Sciatic nerve (tissue), 2 donors: ENCODE results near the gene ATP13A1. TPM values are rescaled to one million over a fixed set of nuclear protein-coding genes. Genes with fewer than 3 reads are reported as not detected.

ENCODE experiments used
- ATAC-seq: fragments of 200-7000 bp; cut with Tn5 transposase; one replicate; pipeline ENCODE4 v1.9.1; 2020; ENCODE audit warnings: mild to moderate bottlenecking, moderate library complexity
- DNase-seq: peaks from one replicate; pipeline ENCODE4 v3.0.0-alpha.2; 2020; ENCODE audit warnings: low spot score
- intact Hi-C: fragments of 100-400 bp; cut with DNase I; formaldehyde crosslinking; loops from one replicate; pipeline ENCODE4 v1.14.2; 2022
- total RNA-seq: library from RNA; stranded (reverse); fragmentation: NEBNext Ultra II Directional; extraction: Animal tissue kit (Norgen Biotek cat#: 25700); gene quantifications from one replicate; pipeline ENCODE4 v1.2.1, GENCODE V29; 2021
- donor health status: DM: no; HTN: no; CAD: no.
- donor health status: DM: no; HTN: no; CAD: no.

The ATP13A1 gene
- total RNA-seq, 1 donor from 2014 or later, result 53.3 TPM

DNA sequence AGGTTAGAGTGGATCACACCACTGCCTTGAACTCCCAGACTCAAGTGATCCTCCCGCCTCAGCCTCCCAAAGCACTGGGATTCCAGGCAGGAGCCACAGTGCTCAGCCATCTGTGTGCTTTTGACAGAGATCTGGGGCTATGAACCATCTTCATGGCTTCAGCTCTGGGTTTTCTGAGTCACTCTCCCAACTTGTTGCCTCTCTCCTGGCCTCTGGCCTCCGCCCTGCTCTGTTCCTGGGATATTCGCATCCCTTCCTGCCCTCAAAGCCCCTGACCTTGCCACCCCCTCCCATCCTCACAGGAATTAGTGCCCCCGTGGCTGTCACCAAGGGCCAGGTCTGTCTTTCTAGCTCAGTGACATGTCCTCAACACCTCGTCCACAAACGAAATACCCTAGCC is 14.3 kb downstream of the ATP13A1 start:
- intact Hi-C loops, result no loop called here

DNA sequence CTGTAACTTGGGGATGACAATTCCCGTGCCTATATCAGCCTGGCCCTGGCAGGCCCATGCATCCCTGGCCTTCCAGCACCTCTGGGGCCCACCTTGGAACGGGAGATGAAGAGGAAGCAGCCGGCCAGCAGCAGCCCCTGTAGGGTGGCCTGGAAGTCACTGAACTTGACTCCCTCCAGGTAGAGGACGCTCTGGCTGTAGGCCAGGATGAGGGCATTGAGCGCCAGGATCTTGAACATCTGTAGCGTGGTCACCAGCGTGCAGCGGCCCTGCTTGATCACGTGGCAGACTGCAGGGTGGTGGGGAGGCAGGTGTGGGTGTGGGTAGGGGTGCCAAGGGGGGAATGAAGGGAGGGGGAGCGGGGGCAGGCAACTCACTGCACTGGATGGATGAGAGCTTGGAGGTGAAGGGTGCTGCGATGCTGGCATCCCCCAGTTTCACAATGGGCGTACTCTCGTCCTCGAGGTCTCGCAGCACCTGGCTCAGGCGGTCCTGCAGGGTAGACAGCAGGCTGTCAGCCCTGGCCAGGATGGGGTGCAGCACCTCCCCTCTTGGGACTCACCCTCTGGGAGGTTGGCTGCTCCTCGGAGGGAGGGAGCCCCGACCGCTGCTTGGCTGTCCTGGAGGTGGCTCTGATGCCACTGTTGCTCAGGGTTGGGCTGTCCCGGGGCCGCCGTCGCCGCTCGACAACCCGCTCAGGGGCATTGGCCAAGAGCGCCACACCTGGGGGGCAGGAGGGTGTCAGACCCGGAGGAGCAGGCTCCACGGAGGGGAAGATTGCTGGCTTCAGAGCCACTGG is 16.2 kb downstream of the ATP13A1 start:
- DNase-seq, result peak; percentile 56

More for the DNA sequence above, 14.3 kb downstream of the ATP13A1 start:
- DNase-seq (no peak), ATAC-seq (no peak)

DNA sequence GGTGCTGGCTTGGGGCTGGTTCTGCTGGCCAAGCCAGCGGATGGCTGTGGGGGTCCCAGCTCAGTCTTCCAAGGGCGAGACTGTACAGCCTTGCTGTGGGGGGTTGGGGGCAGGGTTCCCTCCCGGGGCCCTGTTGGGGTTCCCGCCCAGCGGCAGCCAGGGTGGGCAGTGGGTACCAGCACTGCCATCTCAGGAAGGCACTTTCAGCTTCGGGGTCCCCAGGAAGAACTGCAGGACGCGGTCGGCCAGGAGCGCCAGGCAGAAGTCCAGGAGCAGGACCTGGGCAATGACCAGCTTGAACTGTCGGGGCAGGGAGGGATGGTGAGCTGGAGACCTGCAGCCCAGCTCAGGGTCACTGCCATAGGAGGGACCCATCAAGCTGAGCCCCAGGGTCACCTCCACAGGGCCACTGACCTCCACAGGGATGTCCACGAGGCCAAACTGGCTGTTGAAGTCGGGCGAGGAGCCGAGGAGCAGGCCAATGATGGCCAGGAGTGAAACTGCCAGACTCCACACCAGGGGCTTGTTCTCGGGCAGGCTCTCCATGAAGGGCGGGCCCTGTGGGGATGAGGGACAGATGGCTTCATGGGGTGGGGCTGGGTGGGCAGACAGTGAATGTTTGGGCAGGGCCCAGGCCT is 18.1 kb downstream of the ATP13A1 start:
- intact Hi-C loops, result no loop called here
- ATAC-seq (no peak), DNase-seq (no peak)

More for the DNA sequence above, 16.2 kb downstream of the ATP13A1 start:
- intact Hi-C loops, result no loop called here
- ATAC-seq, result no peak

DNA sequence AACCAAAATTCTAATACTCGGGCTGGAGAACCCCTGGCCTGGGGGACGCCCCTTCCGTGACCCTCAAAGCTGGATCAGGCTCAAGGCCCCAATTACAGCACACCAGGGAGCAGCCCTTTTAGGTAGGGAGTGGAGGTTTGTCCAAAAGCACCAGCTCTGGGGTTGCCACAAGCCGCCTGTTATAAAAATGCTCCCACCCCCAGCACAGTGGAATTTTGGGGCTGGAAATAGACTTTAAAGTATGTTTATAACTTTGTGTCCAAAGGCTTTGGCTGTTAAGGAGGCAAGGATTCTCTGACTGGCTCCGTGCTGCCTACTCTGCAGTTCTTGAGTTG is 19.5 kb downstream of the ATP13A1 start:
- no peak for DNase-seq
- ATAC-seq, result no peak
- intact Hi-C loops, result no loop called here

DNA sequence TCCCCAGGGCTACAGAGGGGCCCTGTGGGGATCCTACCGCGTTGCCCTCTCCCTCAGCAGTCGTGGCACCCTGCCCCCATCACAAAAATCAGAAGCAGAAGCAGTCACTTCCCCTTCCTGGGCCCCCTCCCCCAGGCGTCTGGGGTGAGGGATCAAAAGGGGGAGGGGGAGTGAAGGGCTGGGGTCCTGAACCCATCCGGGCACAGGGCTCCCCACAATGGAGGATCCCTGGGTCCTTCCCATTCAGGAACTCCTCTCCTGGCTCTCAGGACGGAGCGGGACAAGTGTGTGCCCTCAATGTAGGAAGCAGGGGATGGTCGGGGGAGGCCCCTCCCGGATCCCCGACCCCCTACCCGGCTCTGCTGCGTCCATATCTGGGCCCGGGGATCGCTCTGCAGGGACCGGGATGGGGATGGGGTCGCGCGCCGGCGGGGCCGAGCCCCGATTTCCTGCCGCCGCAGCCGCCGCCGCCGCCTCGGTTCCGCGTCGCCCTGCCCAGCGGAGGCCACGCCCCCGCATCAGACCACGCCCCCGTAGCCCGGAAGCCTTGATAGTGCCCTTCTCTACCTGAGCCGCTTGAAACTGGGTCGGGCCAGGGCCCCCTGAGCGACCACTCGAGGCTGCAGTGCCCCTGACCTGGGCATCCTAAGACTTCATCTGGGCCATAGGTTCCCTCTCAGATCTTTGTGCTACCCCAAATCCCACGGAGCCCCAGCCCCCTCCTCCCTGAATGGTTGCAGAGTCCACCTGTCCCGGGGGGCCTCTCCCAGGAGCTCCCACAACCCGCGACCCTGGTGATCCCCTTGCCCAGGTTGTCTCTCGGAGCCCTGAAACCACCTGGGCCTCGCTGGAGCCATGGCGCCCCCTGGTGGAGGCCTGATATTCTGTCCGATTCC is 20.1 kb downstream of the ATP13A1 start, which contains the start of gene GMIP:
TSS of gene GMIP (minus strand) at position 500 of the 896 bp plus-strand sequence. CDS start at position 372, 128 bp downstream.
- peak; percentile 91 for DNase-seq
- ATAC-seq, result peak; percentile 80
- intact Hi-C loops, result loop anchor here (2.0 kb wide), 1 partner anchor 111 kb away; no protein-coding TSS in a partner anchor

DNA sequence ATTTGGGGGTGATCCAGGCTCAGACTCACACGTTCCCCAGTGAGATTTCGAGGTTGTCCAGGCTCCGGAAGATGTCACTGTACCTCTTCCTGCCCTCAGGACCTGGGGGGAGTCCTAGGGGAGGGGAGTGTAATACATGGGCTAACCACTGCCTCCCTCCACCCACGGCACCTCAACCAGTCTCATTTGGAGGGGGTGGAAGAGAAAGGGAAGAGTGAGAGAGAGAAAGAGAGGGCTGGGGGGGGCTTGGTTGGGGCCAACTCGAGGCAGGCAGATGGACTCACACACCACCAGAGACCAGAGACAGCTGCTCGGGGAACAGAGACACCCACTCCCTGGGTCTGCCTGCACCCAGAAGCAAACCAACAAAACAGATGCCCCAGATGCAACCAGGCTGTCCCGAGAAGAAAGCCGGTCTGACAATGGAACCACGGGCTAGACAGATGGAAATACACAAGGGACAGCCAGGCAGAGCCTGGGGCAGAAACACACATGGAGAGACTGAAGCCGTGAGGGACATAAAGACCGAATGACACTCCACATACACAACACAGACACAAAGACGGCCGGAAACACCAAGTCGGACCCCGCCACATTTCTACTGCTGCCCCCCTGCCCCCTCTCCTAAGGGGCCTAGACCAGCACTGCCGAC is 20.8 kb downstream of the ATP13A1 start:
- peak; percentile 4 for ATAC-seq
- intact Hi-C loops, result loop anchor here (2.0 kb wide), 1 partner anchor 110 kb away; no protein-coding TSS in a partner anchor
- no peak for DNase-seq

DNA sequence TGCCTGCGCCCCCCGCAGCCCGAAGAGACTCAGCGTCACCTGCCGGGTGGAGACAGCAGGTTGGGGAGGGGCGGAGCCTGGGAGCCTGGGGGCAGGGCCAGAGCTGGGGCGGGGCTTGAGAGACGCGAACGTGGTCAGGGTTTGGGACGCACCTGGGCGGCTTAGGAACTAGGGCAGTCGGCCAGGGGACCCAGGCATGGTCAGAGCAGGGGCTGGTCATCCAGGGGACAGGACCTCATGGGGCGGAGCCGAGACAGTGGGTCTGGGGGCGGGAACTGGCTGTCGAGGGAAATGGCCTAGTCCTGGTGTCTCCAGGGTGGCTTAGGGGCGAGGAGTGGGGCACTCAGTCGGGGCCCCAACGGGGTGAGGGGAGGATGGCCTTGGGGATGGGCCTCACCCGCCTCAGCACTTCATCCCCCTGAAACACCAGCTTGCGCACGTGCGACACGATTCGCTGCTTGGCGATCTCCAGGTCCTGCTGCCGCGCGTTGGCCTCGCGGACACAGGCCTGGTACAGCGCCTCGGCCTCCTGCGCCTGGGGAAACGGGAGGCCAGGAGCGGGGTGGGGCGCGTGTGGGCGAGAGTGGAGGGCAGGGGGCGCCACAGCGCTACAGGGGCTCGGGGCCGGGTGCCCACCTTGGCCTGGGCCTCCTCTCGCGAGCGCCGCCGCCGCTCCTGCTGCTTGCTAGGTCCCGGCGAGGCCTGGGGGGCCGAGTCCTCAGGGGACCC is 25.8 kb downstream of the ATP13A1 start:
- intact Hi-C loops, result no loop called here
- peak; percentile 54 for DNase-seq
- no peak for ATAC-seq

DNA sequence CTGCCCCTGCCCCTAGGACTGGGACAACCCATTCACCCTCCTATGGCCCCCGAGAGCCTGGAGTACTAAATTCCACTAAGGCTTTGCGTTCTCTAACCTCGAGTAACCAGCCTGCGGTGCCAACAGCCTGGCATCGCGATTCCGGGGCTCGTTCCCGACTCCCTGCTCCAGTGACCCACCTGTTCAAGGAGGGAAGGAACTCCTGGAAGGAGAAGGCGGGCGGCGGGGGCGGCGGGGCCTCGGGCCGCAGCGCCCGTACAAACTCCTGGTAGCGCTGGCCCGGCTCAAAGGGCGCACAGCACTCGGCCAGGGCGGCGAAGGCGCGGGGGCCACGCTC is 26.3 kb downstream of the ATP13A1 start:
- DNase-seq (no peak), ATAC-seq (no peak)
- intact Hi-C loops, result no loop called here

DNA sequence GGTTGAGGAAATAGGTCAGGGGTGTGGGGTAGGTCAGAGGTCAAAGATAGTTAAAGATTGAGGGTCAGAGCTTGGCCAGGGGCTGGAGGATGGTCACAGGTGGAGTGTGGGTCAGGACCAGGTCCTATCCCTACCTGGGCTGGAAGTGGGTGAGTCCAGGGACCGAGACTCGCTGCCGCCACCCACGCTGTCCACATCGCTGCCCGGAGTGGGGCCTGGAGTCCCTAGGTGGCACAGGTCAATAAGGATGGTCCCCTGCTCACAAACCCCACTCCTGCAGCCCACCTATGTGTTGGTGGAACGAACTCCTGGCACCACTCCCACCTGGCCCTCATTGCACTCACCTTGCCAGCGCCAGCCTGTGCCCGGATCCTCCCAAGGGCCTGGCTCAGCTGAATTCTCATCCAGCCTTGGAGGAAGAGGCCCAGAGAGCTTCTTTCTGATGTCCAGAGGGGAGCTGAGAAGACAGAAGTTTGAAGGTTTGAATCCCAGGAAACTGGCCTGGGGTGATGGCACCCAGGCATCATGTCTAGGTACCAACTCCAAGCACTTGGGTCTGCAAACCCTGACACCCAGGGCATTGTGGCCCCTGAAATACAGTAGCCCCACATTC is 26.8 kb downstream of the ATP13A1 start:
- intact Hi-C loops, result no loop called here
- ATAC-seq, result no peak
- DNase-seq, result no peak

DNA sequence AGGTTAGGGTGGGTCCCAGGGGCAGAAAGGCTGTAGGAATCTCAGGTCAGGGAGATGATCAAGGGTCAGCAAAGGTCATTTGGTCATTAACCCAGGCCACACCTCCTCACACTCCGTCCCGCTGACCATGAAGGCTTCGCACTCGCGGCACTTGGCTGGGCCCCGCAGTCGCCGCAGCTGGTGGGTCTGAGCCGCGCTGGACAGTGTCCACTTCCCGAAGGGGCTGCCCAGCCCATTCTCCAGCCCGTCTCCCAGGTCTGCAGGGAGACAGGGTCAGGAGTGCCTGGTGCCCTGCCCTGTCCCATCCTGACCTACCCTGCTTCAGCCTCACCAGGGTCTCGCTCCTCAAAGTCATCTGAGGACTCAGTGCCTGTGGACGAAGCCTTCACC is 28.2 kb downstream of the ATP13A1 start:
- ATAC-seq, result no peak
- intact Hi-C loops, result no loop called here
- DNase-seq, result no peak

DNA sequence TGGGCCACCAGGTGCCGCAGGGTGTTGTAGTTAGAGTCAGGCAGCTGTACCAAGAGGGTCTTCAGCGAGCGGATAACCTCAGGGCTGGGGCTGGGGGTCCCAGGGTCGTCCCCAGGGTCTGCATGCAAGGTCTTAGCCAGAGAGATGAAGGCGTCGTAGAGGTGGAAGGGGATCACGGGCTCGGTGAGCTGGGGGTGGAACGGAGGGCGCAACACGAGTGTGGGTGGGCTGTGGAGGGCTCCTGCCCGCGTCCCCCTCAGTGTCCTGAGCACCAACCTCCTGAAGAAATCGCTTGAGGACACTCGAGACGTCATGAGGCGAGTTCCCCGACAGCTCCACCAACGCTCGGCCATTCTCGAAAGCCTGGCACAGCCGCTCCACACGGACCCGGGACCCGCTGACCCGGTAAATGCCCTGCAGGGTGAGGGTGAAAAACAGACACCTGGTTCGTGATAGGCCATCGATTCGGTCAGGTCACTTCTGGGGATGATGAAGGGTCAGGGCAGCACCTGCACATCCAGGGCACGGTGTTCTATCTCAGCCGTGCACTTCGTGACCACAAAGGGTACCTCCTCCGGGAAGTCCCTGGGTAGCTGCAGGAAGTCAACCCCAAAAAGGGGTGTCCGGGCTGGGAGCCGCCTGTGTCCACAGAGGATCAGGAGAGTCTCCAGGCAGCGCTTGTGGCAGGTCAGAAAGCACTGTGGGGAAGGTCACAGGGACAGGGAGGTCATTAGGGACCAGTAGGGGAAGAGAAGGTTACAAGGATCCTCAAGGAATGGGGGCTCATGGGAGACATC is 28.8 kb downstream of the ATP13A1 start:
- ATAC-seq (no peak), DNase-seq (no peak)
- intact Hi-C loops, result no loop called here

DNA sequence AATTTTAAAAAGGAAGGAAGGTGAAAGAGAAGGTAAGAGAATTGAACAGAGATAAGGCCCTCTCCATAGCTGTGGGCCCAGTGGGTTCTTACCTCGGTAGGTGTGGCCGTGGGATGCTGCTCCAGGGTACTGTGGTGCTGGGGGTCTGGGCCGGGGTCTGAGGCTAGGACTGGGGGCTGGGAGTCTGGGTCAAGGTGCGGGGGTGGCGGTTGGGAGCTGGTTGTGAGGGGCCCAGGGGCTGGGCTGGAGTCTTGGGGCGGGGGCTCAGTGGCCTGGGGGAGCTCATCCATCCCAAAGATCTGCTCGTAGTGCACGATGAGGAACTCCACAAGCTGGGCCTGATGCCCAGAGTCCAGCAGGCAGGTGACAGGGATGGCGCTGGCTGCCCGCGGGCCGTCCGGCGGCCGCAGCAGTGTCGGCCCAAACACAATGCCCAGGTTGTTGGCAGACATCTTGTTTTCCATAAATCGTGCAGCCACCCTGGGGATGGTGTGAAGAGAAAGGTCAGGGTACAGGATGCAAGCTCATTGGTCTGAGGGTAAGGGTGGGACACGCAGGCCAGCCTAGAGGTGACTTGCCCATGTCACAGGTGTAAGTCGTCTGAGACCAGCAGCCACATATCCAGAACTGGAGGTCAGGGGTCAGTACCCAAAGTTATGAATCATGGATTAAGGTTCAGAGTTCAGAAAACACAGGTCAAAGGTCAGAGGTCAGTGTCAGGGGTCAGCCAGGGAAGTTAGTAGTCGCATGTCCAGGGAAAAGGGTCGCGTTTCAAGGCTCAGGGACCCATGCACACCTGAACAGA is 29.6 kb downstream of the ATP13A1 start:
- ATAC-seq (no peak), DNase-seq (no peak)
- intact Hi-C loops, result no loop called here

DNA sequence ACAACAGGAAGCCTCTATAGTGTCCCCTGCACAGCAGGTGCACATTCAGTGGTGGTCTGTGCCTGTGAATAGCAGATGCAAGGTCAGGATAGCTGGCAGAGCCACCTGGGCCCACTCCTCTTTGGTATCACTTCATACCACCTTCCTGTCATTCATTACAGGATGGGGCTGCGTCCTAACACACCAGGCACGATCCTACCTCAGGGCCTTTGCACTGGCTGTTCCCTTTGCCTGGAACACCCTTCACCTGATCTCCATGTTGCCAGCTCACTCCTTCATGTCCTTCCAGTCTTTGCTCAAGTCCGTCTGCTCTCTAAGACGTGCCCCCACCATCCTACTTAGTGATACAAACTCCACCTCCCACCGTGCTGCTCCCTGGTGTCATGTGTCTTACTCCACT is 30.8 kb downstream of the ATP13A1 start:
- intact Hi-C loops, result no loop called here
- DNase-seq (no peak), ATAC-seq (no peak)

DNA sequence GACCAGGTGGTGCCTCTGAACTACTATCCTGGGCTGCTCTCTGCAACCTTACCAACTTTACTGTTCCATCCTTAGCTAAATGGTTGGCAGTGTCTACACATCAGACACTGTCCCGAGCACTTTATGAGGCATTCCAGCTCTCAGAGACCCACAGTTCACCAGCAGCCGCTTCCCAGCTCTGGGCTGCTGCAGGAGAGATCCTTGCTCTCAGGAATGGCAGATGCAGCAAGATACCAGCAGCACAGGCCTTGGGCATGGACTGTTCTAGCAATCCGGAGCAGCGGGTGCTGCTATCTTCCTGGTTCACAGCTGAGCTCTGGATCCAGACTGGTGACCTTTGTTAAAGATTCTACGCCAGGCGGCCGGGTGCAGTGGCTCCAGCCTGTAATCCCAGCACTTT is 32.1 kb downstream of the ATP13A1 start:
- intact Hi-C loops, result no loop called here
- ATAC-seq (no peak), DNase-seq (no peak)

DNA sequence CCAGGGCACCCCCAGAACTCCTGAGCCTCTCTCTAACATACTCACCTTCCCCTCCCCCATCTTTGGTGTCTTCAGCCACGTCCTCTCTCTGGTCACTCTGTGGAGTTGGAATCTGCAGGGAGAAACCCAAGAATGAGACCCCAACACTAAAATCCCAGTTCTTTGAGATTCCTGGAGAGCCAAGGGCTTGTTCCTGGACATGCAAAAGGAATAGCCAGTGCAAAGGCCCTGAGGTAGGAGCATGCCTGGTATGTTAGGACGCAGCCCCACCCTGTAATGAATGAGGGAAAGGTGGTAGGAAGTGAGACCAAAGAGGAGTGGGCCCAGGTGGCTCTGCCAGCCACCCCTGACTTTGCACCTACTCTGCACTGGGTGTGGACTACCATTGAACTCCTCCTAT is 33.0 kb downstream of the ATP13A1 start:
- intact Hi-C loops, result no loop called here
- ATAC-seq (no peak), DNase-seq (no peak)

DNA sequence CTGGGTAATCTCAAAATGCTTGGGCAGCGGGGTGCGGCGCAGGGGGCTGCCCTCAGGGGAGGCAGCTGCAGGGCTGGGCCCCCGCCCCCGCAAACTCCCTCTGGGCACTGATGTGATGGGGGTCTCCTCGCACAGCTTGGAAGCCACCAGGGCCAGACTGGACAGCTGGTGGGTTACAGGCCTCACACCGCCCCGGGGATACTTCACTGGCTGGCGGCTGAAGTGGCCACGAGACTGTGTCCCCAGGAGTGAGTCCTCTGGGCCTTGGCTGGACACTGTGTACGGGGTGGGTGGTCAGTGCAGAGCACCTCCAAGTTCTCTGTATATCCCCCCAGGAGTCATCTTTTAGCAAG is 33.4 kb downstream of the ATP13A1 start:
- DNase-seq (peak; percentile 56), ATAC-seq (no peak)
- intact Hi-C loops, result no loop called here
